Measurements from ENCODE around the gene USP36. TPM values are rescaled to one million over a fixed set of nuclear protein-coding genes. Genes with fewer than 3 reads are reported as not detected.
A peak's percentile ranks its signal among the peaks of the same experiment; 100 is the strongest.

Gene USP36
- polyA plus RNA-seq, 3 donors = 4.4 to 30.0 (median 6.1) TPM

- DNase-seq = no peak
Measured at GRCh38 chr17:78759969-78760352, 80.7 kb downstream of the USP36 start.

More at GRCh38 chr17:78759969-78760352, 80.7 kb downstream of the USP36 start:
- peak overlapping the region; percentile 86 to 88 for H3K27ac ChIP-seq (ENCODE audit: low read depth in 1 of 2, low read length in 2 of 2)
- H3K4me3 ChIP-seq (replicated peaks in 1 of 3; ENCODE audit: low read depth in 2 of 3, low read length in 3 of 3) = peak overlapping the region in 1 of 3 experiments; percentile 36
- H2AFZ ChIP-seq (ENCODE audit: insufficient read depth, low read depth, low read length, poor library complexity, severe bottlenecking) = no peak overlapping the region
- Mint-ChIP-seq H3K9me3 (peaks cover 0 to 5% (median 0%) of the 10 kb centered on the region in 7 donors), H3K27me3 (ENCODE audit: low read depth in 3 of 3) (no peaks in the 10 kb centered on the region), H3K27ac (peak overlapping the region; percentile 92 to 97 (median 95)), H3K4me1 (peaks cover 84% of the 10 kb centered on the region), H3K36me3 (peaks cover 11 to 15% of the 10 kb centered on the region in 2 donors), H3K4me3 (peak overlapping the region in 1 of 2 donors; percentile 70)
- H4K20me1 ChIP-seq (ENCODE audit: insufficient read depth, low read length) = peaks cover 95% of the 10 kb centered on the region
- peaks cover 98% of the 10 kb centered on the region for H3K79me2 ChIP-seq (ENCODE audit: insufficient read depth, low read length)
- no peak overlapping the region for H3K9ac ChIP-seq (ENCODE audit: insufficient read depth, low read length, poor library complexity, severe bottlenecking)
- peak overlapping the region; percentile 53 for H3K4me2 ChIP-seq (replicated peaks; ENCODE audit: extremely low read depth, low read length, poor library complexity, severe bottlenecking)
- H3K27me3 ChIP-seq (ENCODE audit: control insufficient read depth in 2 of 2, insufficient read depth in 2 of 2, low read length in 2 of 2) = no peaks in the 10 kb centered on the region
- H3K4me1 ChIP-seq (ENCODE audit: control insufficient read depth in 1 of 2, insufficient read depth in 2 of 2, low read length in 2 of 2) = peaks cover 49 to 72% of the 10 kb centered on the region in 2 donors
- H3K9me3 ChIP-seq (replicated peaks in 1 of 2; ENCODE audit: control insufficient read depth in 1 of 2, insufficient read depth in 1 of 2, low read length in 2 of 2) = no peaks in the 10 kb centered on the region
- no peaks in the 10 kb centered on the region for H3K36me3 ChIP-seq (replicated peaks in 1 of 2; ENCODE audit: control insufficient read depth in 1 of 2, insufficient read depth in 2 of 2, low read length in 2 of 2)
- intact Hi-C loops (cut with micrococcal nuclease) = loop anchor here in 1 of 2 donors (1.0 to 2.0 kb wide), 2 partner anchors 7 to 15 kb away; no protein-coding TSS in a partner anchor
- WGBS (ENCODE audit: insufficient coverage) = no CpG with 5 or more reads among the region's 5 CpGs
- TF ChIP-seq CTCF (IDR thresholded peaks at IDR 0.05) = no peak

Measured in CD14-positive monocyte (primary cell).